GM18526 (cell line): ENCODE data around the gene RPA1.

Source experiments
- POLR2A ChIP-seq: IDR thresholded peaks from 3 replicates; pipeline ENCODE4 v1.6.1; 2011; ENCODE audit not compliant: insufficient read length; ENCODE audit errors: extremely low read depth

RPA1 gene

DNA sequence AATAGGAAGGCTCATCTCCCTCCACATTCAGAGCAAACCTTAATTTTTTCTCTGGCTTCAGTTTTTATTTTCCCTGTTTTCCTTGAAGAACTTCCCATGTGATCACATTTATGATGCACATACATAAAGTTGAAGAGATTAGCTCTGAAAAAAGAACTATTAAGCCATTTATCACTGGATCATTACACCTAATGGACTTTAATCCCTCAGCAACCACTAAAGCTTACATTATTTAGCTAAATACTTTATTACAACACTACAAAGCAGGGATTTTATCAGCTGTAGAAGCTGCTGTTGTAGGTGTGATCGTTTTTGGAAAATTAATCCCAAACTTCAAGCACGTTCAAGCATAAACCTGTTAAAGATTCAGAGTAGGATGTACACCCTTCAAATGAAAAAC is 21.2 kb upstream of the RPA1 start:
- no peak for TF ChIP-seq POLR2A

DNA sequence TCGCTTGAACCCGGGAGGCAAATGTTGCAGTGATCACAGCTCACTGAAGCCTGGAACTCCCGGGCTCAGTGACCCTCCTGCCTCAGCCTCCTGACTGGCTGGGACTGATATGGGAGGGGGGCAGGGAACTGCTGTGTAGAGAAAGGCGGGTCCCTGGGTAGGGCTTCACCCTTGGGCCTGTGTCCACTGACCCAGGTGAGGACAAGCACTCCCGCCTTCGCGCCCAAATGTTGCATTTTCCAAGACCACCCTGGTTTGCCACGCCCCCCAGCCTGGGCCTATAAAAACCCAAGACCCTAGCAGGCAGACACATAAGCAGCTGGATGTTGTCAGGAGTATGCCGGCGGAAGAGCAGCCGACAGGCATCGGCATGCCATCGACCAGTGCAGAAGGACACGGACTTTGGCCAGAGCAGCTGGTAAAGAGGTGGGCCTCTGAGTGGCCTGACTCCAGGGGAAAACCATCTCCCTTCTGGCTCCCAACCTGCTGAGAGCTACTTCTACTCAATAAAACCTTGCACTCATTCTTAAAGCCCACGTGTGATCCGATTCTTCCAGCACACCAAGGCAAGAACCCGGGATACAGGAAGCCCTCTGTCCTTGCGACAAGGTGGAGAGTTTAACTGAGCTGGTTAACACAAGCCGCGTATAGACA is 19.2 kb upstream of the RPA1 start:
- no peak for TF ChIP-seq POLR2A

DNA sequence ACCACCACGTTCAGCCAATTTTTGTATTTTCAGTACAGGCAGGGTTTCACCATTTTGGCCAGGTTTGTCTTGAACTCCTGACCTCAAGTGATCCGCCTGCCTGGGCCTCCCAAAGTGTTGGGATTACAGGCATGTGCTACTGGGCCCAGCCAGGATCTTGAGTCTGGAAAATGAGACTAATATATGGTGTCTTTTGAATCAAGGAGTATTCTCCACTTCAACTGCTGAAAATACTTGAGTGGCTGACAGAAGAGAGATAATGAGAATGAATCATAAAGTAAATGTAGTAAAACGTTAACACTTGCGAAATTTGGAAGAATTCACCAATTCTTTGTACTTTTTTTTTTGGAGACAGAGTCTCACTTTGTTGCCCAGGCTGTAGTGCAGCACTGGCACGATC is 16.7 kb upstream of the RPA1 start:
- no peak for TF ChIP-seq POLR2A

DNA sequence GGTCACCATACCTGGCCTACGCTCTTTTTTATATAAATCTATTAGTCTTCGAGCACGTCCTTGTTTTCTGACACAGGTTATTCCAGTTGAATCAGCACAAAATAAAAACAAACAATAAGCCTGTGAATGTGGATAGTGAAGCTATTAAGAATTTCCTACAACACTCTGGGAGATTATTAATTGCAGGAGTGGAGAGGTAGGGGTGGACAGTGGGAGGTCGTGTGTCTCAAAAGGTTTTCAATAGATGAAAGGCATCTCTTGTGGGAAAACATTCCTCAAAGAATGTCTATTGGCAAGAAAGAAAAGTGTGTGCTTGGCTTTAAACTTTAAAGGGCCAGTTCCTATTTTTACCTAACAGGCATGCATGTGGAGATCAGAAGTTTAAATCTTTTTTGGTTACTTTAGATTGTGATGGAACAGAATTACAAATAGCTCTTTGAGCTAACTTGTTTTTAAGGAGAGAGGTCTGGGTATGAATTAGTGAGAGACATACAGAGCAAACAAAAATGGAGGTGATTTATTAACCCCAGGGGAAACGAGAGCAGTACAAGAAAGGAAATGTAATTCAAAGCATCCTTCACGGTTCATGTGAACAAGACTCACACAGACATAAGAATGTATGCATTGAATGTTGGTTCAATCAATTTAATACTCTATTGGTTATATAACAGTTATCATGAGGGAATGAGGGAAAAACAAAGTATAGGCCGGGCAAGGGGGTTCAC is 9.1 kb upstream of the RPA1 start:
- TF ChIP-seq POLR2A = no peak

DNA sequence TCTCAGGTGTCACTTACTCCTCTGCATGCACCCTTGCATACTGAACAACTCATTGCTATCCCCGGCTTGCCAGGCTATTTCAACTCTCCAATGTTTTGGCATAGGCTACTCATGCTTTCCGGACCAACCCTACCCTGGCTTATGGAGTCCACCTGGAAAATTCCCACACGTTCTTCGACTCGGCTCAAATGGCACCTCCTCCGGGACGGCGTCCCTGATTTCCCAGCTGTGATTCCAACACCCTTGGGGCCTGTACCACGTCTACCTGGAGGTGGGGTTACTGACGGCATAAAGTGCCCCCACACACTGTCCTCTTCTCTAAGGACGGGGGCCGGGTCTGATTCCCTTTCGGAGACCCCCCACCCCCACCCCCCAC is 601 bp upstream of the RPA1 start:
- TF ChIP-seq POLR2A = no peak

DNA sequence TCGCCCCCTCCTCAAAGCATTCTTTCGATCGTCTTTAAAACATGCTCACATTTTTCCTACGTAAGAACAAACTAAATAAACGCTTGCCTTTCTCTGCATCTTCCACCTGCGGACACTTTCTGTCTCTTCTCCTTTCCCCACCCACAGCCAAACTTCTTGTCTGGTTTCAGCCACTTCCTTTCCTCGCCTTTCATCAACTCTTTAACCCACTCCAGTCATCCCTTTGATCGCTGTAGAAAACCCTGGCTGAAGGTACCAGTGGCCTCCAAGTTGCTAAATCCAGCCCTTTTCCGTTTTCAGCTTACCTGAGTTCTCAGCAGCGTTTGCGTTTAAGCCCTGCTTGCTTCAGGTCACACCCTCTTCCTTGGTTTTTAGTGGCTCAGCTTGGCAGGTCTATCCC is 483 bp downstream of the RPA1 start:
- TF ChIP-seq POLR2A = no peak

DNA sequence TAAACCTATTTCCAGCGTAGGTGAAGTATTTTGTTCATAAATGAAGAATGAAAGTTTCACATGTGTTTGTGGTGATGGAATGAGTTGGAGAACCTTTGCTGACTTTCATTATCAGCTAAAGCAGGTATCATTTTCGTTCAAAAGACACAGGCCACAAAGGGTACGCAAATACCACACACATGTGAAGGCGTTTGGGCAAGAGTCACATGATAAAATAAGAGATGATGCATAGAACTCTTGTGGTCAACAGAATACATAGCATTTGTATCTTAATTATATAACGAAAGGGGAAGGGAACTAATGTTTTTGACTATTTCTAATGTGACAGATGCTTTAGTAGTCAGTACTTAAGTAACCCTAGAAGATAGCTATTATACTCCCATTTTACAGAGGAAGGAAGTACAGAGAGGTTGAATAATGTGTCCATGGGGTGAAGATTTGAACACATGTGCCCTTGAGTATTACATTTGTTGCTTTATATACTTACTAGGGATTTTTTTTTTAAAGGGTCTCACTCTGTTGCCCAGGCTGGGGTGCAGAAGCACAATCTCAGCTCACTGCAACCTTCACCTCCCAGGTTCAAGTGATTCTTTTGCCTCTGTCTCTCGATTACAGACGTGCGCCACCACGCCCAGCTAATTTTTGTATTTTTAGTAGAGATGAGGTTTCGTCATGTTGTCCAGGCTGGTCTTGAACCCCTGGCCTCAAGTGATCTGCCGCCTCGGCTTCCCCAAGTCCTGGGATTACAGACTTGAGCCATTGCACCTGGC is 4.8 kb downstream of the RPA1 start:
- TF ChIP-seq POLR2A = no peak

DNA sequence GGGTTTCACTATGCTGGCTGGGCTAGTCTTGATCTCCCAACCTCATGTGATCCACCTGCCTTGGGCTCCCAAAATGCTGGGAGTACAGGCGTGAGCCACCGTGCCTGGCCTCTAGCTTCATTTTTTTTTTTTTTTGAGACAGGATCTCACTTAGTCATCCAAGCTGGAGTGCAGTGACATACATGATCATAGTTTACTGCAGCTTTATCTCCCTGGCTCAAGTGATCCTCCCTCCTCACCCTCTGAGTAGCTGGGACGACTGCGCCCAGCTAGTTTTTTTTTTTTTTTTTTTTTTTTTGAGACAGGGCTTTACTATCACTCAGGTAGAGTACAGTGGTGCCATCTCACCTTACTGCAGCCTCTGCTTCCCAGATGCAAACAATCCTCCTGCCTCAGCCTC is 9.7 kb downstream of the RPA1 start:
- TF ChIP-seq POLR2A = no peak

DNA sequence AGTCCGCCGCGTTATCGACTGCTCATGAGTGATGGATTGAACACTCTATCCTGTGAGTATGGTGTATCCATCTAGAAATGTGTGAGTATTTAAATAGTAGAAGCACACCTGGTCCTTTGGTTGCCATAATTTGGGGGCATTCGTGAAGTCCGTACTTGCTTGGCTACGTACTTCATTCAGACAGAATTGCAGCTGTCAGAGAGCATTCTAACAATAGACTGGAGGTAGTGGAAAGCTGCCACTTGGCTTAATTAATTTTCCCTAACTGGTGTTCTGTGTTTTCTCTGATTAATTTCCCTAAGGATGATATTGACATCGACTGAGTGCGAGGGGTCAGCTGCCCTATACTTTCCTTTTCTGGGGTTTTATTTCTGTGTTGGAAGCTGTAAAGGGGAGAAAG is 14.1 kb downstream of the RPA1 start:
- TF ChIP-seq POLR2A = no peak

DNA sequence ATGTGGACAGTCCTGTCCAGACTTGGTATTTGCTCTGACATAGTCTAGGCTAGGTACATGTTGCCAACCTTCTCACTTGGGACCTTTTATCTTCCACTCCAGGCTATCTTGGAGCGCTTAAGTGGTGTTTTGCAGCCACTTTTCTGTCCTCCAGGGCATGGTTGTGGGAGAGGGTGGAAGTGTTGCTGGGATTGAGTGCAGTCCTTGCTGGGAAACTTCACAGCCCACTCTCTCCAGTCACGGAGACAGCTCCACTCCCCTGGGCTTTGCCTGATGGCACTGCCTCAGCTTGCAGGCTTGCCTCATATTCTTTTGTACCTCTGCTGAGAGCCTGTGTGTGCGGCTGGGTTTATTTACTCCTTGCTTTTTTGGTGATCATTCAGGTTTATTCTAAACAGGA is 17.4 kb downstream of the RPA1 start:
- no peak for TF ChIP-seq POLR2A

DNA sequence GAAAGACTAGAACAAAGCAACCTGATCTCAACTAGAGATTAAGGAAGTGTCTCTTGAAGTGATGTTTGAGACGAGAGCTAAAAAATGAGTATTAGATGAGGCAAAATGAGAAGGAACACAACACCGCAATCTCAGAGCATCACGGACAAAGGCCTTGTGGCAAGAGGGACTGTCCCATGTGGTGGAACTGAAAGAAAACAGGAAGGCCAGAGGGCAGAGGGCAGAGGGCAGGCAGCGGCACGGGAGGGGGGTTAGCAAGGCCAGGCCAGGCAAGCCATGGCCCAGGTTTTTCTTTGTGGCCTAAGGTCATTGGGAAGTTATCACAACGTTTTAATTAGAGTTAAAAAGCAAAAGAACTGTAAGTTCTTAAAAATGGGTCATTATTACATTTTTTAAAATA is 22.5 kb downstream of the RPA1 start:
- TF ChIP-seq POLR2A = no peak

DNA sequence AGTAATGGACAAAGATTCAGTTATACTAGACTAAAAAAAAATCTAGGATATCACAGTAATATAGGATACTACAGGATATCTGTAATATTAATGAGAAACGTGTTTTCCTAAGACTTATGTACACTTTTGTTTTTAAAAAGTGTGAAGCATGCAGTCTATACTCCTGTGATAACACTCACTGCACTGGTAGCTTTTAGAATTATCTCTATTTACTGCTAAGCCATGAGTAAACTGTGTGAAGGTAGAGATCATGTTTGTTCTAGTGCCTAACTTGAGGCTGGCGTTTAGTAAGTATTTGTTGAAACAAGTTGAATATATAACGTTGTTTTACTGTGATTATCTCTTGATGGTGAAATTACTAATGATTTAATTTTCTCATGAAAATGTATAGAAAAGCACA is 23.9 kb downstream of the RPA1 start:
- no peak for TF ChIP-seq POLR2A

DNA sequence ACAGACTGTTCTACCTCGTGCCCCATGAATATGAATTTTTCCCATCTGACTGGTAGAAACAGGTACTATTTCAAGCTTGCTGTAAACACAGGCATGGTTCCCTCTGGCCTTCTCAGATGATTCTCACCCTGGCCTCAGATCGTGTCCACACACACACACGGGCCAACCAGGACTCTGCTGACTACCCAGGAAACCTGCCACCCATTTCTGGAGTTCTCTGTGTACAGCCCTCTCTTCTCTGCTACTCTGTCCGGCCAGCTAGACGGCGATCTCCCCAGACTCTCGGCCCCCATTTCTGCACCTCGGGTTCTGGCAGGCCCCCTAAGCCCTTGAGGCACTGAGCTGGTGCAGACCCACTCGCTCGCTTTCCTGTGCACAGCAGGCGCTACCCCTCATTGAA is 31.2 kb downstream of the RPA1 start:
- TF ChIP-seq POLR2A = no peak

DNA sequence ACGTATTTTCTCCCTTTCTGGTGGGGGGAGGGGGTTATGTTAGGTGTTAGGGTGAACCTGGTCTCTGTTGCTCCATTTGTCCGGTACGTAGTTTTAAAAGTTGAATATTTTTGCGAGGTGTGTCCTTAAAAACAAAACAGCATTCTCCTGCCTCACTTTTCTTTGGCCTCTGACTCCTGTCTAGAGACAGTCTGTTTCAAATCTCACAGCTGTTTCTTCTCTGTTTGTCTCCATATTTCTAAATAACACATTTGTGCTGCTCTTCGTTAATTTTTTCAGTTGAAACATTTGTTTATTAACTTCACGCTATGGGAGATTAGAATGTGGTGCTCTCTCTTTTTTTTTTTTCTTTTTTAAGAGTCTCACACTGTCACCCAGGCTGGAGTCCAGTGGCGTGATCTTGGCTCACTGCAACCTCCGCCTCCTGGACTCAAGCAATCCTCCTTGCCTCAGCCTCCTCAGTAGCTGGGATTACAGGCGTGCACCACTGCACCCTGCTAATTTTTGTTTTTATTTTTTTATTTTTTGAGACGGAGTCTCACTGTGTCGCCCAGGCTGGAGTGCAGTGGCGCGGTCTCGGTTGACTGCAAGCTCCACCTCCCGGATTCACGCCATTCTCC is 31.7 kb downstream of the RPA1 start:
- TF ChIP-seq POLR2A = no peak

DNA sequence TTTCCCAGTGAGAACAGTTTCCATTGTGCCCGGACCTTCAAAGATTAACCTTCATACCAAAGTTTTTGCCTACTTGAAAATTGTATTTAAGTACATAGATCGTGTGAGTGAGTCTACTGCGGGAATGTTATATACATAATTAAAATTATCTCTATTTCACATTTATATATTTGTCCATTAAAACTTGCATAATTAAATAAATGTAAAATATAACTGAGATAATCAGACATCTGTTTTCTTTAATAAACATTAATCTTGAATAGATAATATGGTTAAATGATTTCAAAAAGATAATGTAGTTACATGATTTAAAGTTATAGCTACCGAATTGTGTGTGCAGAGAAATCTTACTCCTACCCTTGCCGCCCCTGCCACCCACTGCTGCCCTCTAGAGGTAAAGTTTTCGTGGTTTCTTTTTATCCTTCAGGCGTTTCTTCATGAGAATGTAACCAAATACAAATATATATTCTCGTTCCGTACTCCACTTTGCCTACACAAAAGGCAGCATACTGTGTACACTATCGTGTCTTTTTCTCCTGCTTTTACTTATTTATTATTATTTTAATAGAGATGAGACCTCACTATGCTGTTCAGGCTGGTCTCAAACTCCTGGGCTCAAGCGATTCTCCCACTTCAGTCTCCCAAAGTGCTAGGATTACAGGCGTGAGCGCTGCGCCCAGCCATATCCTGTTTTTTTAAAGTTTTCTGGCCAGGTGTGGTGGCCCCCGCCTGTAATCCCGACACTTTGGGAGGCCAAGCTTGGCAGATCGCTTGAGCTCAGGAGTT is 35.6 kb downstream of the RPA1 start:
- TF ChIP-seq POLR2A = no peak
